DMS53 treated with DMSO at 0.1 percent for 48 hours (cell line): ENCODE measurements around the gene IFNA14.
"Not testable (repeated sequence)": the region's sequence is repeated elsewhere in the genome, so short reads cannot be mapped to it uniquely, and the experiment has no call there.

Source experiments
- DNase-seq: peaks from one replicate; lab custom pipeline; 2025; ENCODE audit not compliant: unreplicated experiment; lab: John Stamatoyannopoulos, UW

IFNA14 gene

GRCh38 chr9:21217211-21217610 is 22.6 kb downstream of the IFNA14 start, which contains the start of gene IFNA16:
Gene IFNA16 (minus strand): TSS chr9:21217311. CDS start chr9:21217305, 6 bp downstream.
- not testable (repeated sequence) for DNase-seq

GRCh38 chr9:21213411-21214326 is 26.1 kb downstream of the IFNA14 start:
- DNase-seq = not testable (repeated sequence)

GRCh38 chr9:21212160-21212559 is 27.6 kb downstream of the IFNA14 start:
- DNase-seq = not testable (repeated sequence)

- not testable (repeated sequence) for DNase-seq
Observed at GRCh38 chr9:21210782-21211181, 29.0 kb downstream of the IFNA14 start.

GRCh38 chr9:21210311-21210710 is 29.5 kb downstream of the IFNA14 start:
- DNase-seq = no peak

- DNase-seq = not testable (repeated sequence)
Observed at GRCh38 chr9:21207043-21207442, 32.8 kb downstream of the IFNA14 start, which contains the start of gene IFNA10. Gene IFNA10 (minus strand): TSS chr9:21207143. CDS start chr9:21207097, 46 bp downstream.

- no peak for DNase-seq
Observed at GRCh38 chr9:21205204-21205603, 34.6 kb downstream of the IFNA14 start.

- not testable (repeated sequence) for DNase-seq
Observed at GRCh38 chr9:21202105-21202504, 37.7 kb downstream of the IFNA14 start, which contains the start of gene IFNA7. Gene IFNA7 (minus strand): TSS chr9:21202205. CDS start chr9:21202165, 40 bp downstream.

- peak; percentile 10 for DNase-seq
Observed at GRCh38 chr9:21194867-21195776, 44.7 kb downstream of the IFNA14 start.
